Fibroblast of skin of right quadriceps (primary cell): Measurements from ENCODE around the gene UCK2.
"Not testable (repeated sequence)": the region's sequence is repeated elsewhere in the genome, so short reads cannot be mapped to it uniquely, and the experiment has no call there.

Source experiments
- DNase-seq: peaks from one replicate; pipeline ENCODE4 v3.0.0-alpha.2; 2013

Gene UCK2

GRCh38 chr1:165827268-165828102 lies at the start of gene UCK2:
UCK2 (plus strand) TSS chr1:165827614; CDS start chr1:165827834, 220 bp downstream.
- peak; percentile 68 for DNase-seq

- not testable (repeated sequence) for DNase-seq
Observed at GRCh38 chr1:165778197-165778596, 49.2 kb upstream of the UCK2 start.

GRCh38 chr1:165783519-165783918 lies 43.9 kb upstream of the UCK2 start:
- not testable (repeated sequence) for DNase-seq

GRCh38 chr1:165787741-165788140 lies 39.7 kb upstream of the UCK2 start:
- no peak for DNase-seq

- DNase-seq, result no peak
Observed at GRCh38 chr1:165793951-165794350, 33.5 kb upstream of the UCK2 start.

GRCh38 chr1:165795894-165796293 lies 31.5 kb upstream of the UCK2 start:
- DNase-seq, result no peak

- DNase-seq, result no peak
Observed at GRCh38 chr1:165799387-165799786, 28.0 kb upstream of the UCK2 start.

GRCh38 chr1:165804513-165804912 lies 22.9 kb upstream of the UCK2 start:
- not testable (repeated sequence) for DNase-seq

GRCh38 chr1:165807613-165808012 lies 19.8 kb upstream of the UCK2 start:
- DNase-seq, result no peak

GRCh38 chr1:165815725-165816124 lies 11.7 kb upstream of the UCK2 start:
- DNase-seq, result peak; percentile 17

- DNase-seq, result no peak
Observed at GRCh38 chr1:165816157-165816556, 11.3 kb upstream of the UCK2 start.

GRCh38 chr1:165816826-165817497 lies 10.5 kb upstream of the UCK2 start:
- DNase-seq, result no peak

GRCh38 chr1:165823552-165824268 lies 3.7 kb upstream of the UCK2 start:
- DNase-seq, result no peak

- DNase-seq, result no peak
Observed at GRCh38 chr1:165824269-165824643, 3.2 kb upstream of the UCK2 start.

- no peak for DNase-seq
Observed at GRCh38 chr1:165826565-165827267, 698 bp upstream of the UCK2 start.

GRCh38 chr1:165828103-165828668 lies 772 bp downstream of the UCK2 start:
- peak; percentile 49 for DNase-seq

- DNase-seq, result peak; percentile 86
Observed at GRCh38 chr1:165828669-165829329, 1.4 kb downstream of the UCK2 start.

- DNase-seq, result no peak
Observed at GRCh38 chr1:165829888-165830287, 2.5 kb downstream of the UCK2 start.

- no peak for DNase-seq
Observed at GRCh38 chr1:165831146-165831545, 3.7 kb downstream of the UCK2 start.

- DNase-seq, result no peak
Observed at GRCh38 chr1:165832902-165833301, 5.5 kb downstream of the UCK2 start.

GRCh38 chr1:165833358-165833757 lies 5.9 kb downstream of the UCK2 start:
- no peak for DNase-seq

GRCh38 chr1:165834229-165834628 lies 6.8 kb downstream of the UCK2 start:
- no peak for DNase-seq
